Activated T-helper 1 cell treated with Interleukin-2 at 50 U/mL for 16 hours (primary cell): Measurements from ENCODE around the gene ABAT.

Source experiments
- DNase-seq: peaks from one replicate; pipeline ENCODE4 v3.0.0-alpha.2; 2020; ENCODE audit warnings: low read depth

The ABAT gene

DNA sequence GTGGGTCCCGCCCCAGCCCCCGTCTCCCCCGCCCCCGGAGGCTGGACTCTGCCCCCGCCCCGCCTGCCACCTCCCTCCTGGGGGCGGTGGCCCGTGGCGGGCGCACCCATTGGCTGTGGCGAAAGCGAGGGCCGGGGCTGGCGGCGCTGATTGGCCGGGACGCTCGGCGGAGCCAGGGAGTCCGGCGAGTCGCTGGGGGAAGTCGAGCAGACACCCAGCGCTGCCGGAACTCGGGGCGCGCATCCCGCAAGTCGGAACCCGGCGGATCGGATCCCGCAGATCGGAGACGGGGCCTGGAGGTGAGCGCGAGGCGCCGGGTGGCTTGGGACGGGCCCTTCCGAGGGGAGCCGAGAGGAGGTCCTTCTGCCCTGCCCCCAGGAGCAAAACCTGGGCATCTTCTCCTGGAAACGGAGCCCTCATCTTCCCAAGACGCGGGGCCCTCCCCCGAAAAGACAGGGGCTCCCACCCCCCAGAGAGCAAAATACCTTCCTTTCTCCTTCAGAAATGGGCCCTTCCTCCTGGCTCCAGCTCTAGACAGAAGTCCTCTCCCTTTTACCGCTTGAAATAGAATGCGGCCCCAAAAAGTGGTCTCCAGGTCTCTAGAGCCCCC lies at the start of gene ABAT:
TSS of gene ABAT (plus strand) at position 205 of the 610 bp plus-strand sequence. CDS start 61,123 bp downstream, outside the sequence.
- peak; percentile 85 for DNase-seq

DNA sequence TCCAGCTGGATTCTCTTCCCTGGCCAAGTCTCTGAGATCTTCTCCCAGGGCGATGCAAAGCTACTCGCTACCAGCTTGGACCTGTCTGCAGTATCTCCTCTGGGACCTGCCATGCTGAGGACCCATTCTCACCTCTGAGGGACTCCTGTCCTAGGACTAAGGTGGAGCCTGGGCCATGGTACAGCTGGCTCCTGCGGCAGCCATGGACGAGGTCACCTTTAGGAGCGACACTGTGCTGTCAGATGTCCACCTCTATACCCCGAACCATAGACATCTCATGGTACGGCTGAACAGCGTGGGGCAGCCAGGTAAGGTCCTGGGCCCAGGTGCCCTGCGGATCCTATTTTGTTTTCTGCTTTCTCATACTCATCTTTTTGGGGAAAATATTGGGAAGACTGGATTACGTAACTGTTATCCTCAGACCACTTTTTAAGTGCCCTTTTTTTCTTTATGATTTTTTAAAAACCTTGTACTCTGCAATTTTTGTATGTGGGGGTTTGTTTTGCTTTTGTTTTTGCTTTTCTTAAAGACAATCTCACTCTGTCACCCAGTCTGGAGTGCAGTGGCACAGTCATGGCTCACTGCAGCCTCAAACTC lies 48.8 kb upstream of the ABAT start:
- DNase-seq: no peak

DNA sequence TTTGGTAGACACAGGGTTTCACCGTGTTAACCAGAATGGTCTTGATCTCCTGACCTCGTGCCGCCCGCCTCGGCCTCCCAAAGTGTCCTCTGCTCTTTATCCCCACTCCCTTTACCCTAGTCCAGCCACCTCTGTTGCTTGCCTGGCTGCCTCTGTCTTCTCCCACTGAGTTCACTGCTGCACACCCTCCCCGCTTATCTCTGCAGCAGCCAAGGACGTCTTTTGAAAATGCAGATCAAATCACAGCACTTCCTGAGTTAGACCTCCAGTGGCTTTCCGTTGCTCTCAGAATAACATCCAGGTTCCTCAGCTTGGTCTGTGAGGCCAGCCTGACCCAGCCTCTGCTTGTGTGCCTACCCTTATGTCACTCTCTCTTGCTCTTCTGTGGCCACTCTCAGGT lies 47.5 kb upstream of the ABAT start:
- no peak for DNase-seq

DNA sequence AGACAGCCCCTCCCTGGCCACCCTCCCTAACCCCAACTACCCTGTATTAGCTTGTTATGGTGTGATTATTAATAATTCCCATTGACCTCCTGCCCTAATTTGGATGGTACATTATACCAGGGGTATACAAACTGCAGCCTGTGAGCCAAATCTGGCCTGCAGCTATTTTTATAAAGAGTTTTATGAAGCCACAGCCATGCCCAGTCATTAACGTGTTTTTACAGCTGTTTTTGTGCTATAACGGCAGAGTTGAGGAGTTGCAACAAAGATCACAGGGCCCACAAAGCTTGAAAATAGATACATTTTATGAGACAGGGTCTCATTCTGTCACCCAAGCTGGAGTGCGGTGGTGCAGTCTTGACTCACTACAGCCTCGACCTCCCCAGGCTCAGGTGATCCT lies 47.0 kb upstream of the ABAT start:
- no peak for DNase-seq

DNA sequence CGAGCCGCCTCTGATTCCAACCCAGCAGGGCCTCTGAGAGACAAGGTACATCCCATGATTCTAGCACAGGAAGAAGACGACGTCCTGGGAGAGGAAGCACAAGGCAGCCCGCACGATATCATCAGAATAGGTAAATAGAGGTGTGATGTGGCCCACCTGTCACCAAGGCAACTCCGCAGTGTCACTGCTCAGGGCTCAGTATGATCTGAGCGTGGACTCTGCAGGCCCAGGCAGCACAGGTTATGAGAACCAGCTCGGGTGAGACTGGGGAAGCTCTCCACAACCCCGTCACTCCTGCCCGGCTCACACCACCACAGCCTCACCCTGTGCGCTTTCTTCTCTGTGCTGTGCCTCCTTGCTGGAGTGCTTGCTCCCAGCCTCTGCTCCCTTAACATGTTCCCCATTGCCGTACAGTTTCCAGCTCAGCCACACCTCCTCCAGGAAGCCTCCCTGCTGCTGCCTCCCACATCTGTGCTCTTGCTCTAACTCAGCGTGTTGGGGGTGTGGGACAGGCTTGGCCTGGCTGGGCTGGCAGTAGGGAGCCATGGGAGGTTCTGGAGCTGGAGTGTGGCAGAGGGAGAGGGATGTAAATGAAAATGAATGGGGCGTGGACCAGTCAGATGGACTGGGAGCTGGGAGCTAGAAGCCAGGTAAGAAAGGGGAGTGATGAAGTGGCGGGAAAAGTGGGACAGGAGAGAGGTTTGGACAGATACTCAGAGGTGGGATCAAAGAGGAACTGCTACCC lies 45.3 kb upstream of the ABAT start:
- DNase-seq: no peak

DNA sequence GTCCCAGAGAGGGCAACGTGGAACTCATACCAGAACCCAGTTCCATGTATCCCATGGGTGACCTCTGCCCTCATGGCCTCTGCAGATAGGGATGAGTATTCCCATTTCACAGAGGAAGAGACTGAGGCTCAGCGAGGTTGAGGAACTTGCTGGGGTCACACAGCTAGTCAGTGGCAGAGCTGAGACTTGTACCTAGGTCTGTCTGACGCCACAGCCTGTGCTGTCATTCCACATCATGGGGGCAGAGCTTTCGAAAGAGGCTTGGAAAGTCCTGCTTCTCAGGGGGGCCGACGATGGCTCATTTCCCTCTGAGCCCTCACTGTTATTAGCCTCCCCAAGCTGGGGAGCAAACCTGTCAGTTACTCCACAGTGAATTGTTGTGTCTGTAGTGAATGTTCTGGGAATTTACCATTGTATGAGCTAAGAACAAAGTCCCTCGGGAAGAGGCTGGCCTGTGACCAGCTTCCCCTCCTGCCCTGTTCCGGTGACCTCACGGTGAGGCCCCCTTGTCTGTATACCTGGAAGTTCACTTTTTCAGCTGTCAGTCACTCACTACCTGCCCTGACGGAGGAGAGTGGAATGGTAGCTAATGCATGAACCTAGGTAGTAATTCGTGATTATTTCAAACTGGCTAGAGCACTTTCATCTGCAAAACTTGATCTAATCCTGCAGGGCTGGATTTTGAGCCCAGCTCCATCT lies 44.0 kb upstream of the ABAT start:
- no peak for DNase-seq

DNA sequence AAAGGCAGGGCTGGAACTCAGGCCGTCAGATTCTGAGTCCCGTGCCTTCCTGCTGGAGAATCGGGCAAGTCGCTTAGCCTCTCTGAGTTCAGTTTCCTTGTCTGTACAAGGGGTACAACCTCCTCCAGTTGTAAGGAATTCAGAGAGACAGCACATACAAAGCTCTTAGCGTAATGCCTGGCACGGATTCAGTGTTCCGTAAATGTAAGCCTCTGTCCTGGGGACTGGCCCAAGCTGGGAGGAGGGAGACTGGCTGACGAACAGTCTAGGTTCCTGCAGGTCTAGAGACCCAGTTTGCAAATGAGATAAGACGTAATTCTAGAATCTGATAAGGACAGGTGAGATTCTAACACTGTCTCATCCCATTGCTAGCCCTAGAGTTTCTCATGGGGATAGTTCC lies 43.0 kb upstream of the ABAT start:
- DNase-seq: no peak

DNA sequence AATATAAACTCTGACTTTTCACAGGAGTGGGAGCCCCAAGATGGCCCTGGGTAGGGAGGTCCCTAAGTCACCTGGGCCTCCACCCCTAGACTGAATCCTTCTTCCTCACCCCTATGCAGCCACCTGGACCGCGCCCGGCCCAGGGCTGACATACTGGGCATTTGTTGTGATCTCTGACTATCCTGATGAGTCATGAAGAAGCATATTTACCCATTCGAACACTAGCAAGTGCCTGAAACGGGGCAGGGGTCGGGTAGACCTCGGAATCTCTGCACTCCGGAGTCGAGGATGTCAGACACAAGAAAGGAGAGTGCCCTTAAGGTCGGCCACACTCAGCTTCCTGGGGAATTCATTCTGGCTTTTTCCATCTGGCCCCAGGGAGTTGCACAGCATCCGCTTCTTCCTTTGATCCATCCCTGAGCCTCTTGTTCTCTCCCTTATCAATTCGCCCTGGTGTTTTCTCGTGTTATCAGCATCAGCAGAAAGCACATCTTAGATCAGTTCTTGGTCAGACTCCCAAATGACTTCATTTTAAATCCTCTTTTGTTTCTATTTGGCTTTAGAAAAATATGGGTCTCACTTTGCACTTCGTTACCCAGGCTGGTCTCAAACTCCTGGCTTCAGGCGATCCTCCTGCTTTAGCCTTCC lies 42.5 kb upstream of the ABAT start:
- DNase-seq: no peak

DNA sequence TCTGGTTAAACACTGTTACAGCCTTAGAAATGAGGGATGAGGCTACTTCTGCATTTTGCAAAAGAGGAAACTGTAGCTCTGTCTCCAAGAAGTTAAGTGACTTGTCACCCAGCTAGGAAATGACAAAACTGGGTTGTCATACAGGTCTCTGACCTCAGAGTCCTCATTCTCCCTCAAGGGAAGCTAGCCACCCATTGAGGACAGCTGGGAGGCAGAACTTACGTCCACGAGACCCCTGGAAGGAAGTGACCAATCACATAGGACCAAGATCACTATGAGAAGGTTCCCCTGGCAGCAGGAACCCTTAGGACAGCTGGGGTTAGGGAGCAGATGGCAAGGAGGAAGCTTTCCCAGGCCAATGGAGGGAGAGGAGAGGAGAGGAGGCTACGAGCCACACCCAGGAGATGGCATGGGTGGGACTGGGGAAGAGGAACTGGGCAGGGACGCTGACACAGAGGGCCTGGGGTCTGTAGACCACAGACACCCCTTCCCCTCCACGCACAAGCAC lies 41.7 kb upstream of the ABAT start:
- DNase-seq: no peak

DNA sequence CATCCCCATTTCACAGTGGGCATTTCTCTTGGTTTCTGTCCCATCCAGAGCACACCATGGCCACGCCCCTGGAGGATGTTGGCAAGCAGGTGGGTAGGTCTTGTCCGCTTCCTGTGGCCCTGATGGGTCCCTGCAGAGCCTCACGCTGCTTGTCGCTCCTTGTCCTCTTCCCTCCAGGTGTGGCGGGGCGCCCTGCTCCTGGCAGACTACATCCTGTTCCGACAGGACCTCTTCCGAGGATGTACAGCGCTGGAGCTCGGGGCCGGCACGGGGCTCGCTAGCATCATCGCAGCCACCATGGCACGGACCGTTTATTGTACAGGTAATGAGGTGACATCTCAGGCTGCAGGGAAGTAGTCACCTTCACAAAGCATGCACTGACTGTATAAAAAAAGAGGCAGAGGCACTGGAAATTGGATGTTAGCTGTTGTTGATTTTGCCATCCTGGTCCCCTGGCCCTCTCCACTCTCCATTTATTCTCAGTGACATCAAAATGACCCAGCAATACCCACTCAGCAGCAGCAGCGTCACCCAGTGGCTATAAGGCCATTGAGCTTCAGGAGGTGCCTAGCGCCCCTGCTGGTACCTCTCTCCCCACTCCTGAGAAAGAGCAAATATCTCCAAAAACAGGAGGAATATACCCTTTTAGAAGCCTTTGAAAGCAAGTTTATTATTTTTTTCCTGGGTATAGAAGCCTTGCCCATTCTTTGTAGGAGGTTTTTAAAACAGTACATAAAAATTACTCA lies 39.3 kb upstream of the ABAT start:
- no peak for DNase-seq

DNA sequence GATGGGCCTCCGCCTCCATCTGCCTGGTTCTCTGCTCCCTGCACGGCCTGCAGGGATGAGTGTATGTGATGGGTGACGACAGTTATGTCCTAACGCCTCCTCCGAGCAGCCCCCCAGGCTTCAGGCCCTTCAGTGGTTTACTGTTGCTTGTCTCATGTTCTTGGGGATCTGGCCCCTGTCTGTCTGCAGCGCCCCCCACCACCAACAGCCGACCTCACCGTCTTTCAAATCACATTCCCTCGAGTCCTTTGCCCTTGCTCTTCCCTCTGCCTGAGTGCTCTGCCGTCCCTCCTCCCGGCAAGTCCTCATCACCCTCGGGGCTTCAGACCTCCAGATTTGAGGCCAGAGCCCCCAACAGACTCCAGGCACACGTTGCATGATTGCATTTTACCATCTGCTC lies 34.7 kb upstream of the ABAT start:
- DNase-seq: no peak

DNA sequence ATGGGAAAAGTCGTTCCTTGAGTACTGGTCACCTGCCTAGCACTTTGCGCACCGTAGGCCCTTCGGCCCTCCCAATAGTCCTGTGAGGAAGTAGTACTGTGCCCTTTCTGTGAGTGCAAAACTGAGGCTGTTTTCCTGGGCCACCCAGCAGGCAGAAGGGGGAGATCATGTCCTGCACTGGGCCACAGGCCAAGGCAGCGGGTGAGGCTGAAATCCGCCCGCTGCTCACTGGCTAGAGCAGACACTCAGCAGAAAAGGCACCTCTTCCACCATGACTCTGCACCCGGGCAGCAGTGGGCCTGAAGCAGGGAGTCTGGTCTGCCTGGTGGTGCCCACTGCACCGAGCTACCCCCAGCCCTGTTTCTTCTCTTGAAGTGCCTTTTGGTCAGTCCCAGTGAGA lies 32.7 kb upstream of the ABAT start:
- no peak for DNase-seq

DNA sequence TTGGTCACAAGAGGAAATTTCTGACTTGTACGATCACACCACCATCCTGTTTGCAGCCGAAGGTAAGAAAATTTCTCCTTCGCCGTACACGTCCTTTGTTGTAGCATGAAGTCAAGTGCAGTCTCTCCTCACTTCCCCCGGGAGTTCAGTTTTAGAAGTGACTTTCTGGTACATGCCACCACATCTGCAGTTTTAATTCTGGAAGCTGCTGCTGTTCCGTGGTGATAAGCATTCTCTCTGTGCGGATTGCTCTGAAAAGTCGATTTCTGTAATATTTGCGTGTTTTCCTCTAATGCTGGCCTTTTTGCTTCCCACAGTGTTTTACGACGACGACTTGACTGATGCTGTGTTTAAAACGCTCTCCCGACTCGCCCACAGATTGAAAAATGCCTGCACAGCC lies 32.3 kb upstream of the ABAT start:
- DNase-seq: no peak

DNA sequence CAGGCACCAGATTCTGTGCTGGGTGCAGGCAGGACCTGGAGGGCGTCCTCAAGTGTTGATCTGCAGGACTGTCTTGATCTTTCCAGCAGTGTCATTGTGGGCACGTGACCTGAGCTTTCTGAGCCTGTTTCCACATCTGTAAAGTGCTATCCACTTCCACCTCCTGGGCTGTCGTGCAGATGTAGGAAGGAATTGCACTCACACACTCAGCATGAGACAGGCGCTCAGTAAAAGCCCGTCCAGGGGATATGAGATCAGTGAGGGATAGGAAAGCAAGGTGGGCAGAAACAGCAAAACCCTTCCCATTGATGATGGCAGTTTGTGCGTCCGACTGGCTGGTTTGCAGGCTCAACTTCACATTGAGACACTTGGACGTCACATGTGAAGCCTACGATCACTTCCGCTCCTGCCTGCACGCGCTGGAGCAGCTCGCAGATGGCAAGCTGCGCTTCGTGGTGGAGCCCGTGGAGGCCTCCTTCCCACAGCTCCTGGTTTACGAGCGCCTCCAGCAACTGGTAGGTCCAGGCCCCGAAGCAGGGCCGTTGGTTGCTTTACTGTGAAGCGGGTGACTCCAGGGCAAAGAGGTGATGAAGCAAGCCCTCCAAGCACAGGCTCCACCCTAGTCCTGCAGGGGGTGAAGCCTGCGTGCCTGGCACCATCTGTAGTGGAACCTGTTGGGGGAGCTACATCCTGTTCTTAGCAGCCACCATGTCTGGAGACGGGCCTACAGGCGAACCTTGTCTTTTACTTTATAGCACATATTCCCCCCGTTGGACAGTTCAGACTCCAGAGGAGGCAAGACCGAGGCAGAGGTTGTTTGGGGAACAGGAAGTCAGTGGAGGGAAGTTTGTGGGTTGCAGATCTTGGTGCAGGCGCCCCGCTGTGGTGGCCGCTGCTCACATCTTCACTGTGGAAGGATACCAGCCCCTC lies 29.9 kb upstream of the ABAT start:
- no peak for DNase-seq

DNA sequence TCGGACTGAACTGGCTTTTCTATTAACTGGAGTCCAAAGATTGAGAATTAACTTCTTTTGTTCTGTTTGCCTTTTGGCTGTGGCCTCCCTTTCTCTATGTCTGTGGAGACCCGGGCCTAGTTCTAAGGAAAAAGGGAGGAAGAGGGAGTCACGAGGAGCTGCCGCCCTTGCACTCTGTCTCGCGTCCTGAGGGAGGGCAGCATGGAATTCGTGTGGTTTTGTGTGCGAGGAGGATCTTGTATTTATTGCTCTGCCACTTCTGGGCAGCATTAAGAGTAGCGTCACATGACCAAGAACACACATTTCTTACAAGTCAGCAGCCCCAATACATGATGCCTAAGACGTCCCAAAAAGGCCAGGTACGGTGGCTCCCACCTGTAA lies 29.3 kb upstream of the ABAT start:
- no peak for DNase-seq

DNA sequence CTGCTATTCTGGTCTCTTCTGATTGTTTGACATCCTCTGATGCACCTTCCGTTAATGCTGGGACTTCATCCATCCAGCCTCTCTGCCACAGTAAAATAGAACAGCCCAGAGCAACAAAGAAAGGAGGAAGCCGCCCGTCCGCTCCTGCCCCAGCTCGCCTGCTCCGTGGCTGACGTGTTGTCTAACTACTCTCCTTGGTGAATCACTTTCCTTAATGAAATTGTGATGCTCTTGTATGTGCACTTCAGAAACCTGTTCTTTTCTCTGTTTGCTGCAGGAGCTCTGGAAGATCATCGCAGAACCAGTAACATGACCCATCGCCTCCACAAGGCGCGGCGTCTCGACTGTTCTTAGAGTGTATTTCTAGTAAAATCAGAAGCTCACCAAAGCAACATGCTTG lies 28.6 kb upstream of the ABAT start:
- DNase-seq: no peak

DNA sequence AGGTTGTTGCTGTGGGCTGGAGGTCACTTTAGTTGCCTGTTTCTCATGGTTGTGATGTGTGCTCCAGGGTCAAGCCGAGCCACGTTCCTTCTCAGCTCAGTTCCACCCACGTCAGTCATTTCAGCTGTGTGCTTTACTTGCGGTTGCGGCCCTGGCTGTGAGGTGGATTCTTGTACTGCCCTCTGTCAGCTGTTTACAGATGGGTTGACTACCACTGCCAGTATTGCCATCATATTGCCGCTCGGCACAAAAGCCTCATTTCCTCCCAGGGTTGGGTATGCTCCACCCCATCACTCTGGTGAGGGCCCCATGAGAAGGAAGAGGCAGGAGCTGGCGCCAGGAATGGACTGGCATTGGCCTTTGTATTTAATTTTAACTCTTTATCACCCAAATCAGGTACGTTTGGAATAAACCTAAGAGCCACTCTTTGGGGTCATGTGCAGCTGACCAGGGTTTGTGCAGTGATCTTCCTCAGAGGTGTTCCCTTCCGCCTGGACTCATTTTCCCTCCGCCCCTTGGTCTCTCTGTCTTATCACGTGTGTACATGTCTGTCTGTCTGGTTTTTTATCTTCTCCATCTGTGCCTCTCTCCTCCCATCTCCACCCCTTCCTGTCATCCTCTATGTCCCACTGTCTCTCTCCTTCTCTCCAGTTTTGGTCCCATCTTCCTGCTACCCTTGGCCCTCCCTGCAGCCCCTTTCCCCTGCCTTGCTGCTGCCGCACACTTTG lies 27.9 kb upstream of the ABAT start:
- DNase-seq: no peak

DNA sequence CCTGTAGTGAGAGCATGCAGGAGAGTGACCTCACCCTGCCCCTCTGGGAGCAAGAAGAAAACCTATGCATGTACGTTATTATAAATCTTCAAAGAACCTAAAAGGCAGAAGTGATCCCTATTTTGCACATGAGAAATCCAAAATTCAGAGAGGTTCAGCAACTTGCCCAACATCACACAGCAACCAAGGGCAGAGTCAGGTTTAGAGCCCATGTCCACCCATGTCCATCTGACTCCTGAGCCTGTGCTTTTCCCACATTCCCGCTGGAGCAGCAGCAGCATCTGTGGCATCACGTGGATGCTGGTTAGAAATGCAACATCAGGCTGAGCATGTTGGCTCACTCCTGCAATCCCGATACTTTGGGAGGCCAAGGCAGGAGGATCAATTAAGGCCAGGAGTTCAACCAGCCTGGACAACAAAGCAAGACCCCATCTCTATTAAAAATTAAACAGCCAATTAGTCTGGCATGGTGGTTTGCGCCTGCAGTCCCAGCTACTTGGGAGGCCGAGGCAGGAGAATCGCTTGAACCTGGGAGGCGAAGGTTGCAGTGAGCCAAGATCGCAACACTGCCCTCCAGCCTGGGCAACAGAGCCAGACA lies 26.6 kb upstream of the ABAT start:
- no peak for DNase-seq

DNA sequence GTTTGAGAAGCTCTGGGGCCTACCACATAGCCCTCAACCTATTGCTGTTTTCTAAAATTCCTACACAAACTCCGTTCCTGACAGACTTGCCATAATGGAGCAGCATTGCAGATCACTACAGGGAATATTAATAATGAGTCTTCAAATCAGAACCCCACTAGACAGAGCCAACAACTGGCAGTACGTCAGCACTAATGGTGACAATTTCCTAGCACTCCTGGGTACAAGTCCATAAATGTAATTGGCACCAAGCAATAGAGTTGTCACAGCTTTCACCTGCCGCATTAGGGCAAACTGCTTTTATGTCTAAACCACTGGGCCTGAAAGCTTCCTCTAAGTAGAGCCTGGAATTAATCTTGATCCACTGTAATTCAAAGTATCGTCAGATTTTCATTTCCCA lies 25.5 kb upstream of the ABAT start:
- DNase-seq: no peak
